ENCODE measurements around the gene ZNF8.
"Not testable (repeated sequence)": the region's sequence is repeated elsewhere in the genome, so short reads cannot be mapped to it uniquely, and the experiment has no call there.

ZNF8 gene

GRCh38 chr19:58336820-58337219, 58.1 kb downstream of the ZNF8 start:
- DNase-seq (ENCODE audit: low read depth), result no peak

GRCh38 chr19:58338336-58338735, 59.6 kb downstream of the ZNF8 start:
- DNase-seq (ENCODE audit: low read depth), result no peak

- no peak for DNase-seq (ENCODE audit: low read depth)
Observed at GRCh38 chr19:58338825-58339558, 60.2 kb downstream of the ZNF8 start.

GRCh38 chr19:58345558-58345957, 66.8 kb downstream of the ZNF8 start:
- no peak for DNase-seq (ENCODE audit: low read depth)

- DNase-seq (ENCODE audit: low read depth), result peak; percentile 54
Observed at GRCh38 chr19:58346961-58347929, 68.5 kb downstream of the ZNF8 start.

- DNase-seq (ENCODE audit: low read depth), result not testable (repeated sequence)
Observed at GRCh38 chr19:58348080-58348479, 69.3 kb downstream of the ZNF8 start.

GRCh38 chr19:58349590-58349989, 70.8 kb downstream of the ZNF8 start:
- DNase-seq (ENCODE audit: low read depth), result no peak

- no peak for DNase-seq (ENCODE audit: low read depth)
Observed at GRCh38 chr19:58350001-58350861, 71.5 kb downstream of the ZNF8 start.

- DNase-seq (ENCODE audit: low read depth), result no peak
Observed at GRCh38 chr19:58350871-58351557, 72.3 kb downstream of the ZNF8 start.

GRCh38 chr19:58351558-58351878, 72.8 kb downstream of the ZNF8 start:
- DNase-seq (ENCODE audit: low read depth), result no peak

- no peak for DNase-seq (ENCODE audit: low read depth)
Observed at GRCh38 chr19:58351990-58352755, 73.4 kb downstream of the ZNF8 start.

Measured in GM04504 (cell line).